Activated CD8-positive, alpha-beta memory T cell treated with anti-CD3 and anti-CD28 coated beads, Interleukin-2, amount 50 U/mL, for 1 hour (primary cell): ENCODE data around the gene PPEF1.
"Not testable (repeated sequence)": the region's sequence is repeated elsewhere in the genome, so short reads cannot be mapped to it uniquely, and the experiment has no call there.

Source experiments
- DNase-seq: peaks from one replicate; pipeline ENCODE4 v3.0.0-alpha.2; 2020; ENCODE audit errors: extremely low read depth

The PPEF1 gene

DNA sequence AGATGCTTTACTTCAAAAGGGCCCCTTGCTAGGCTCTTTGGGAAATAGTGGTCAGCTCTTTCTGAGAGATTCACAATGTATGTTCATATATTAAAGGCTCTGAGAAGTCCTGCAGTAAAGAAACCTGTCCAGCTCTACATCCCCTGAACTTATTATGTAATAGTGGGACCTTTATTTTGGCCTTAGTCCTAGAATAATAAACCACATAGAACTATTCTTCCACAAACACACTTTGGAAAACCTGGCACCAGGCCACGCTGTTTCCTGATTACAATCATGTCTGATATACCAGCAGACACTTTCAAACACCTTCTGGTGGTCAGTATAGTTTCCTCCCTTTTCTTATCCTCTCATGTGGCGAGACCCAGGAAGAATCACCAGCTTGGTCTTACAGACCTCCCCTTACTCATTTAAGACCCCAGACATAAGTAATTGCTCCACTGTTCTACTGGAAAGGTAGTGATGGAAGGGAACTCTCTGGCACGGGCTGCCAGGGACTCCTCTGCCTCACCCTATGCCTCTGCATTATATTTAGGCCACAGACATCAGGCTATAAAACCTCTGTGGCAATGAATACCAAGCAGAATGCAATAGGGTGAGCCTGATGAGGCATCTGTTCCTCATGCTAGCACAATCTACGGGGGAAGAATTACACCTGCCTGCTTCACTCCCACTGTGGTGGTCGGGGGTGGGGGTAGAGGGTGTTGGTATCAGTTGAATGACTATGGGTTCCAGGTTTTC, 5.7 kb upstream of the PPEF1 start:
- DNase-seq, result no peak

DNA sequence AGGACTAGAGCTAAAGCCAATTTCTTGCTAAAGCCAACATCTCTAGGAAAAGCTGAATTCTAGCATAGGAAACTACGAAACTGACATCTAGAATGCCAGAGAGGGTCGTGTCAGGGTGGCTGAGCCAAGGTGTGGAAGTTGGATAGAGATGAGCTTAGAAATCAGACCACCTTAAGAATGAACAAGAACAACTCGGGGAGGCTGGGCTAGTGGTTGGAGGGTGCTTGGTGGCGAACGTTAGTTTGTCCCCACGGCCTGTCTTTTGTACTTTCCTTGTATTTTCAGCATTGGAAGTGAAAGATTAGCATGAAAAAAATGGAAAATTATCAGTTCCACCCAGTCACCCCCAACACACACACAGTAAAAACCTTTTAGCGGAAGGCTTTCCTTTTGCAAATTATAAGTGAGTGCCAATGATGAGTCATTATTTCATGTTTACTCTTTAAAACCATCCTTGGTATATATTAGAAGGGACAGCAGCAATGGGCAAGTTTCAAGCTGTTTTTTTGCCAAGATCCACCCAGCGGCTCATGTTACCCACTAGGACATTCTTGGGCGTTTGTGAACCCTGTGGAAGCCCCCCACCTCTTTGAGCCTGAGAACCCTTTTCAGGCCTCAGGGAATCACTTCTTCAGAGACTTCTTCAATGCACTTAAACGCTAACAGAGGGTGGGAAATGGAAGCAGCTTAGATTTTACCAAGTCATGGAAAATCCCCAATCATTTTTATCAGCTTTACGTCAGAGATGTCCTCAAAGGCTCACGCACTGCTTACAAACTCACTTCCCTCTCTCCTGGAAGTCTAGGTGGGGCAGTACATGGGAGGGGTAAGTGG, 4.9 kb upstream of the PPEF1 start:
- DNase-seq, result no peak

DNA sequence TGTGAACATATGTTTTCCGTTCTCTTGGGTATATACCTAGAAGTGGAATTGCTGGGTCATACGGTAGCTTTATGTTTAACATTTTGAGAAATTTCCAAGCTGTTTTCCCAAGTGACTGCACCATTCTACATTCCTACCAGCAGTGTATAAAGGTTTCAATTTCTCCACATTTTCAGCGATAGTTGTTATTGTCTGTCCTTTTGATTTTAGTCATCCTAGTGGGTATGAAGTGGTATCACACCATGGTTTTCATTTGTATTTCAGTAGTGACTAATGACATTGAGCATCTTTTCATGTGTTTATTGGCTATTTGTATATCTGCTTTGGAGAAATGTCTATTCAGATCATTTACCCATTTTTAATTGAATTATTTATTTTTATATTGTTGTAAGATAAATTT, 2.4 kb downstream of the PPEF1 start:
- no peak for DNase-seq

DNA sequence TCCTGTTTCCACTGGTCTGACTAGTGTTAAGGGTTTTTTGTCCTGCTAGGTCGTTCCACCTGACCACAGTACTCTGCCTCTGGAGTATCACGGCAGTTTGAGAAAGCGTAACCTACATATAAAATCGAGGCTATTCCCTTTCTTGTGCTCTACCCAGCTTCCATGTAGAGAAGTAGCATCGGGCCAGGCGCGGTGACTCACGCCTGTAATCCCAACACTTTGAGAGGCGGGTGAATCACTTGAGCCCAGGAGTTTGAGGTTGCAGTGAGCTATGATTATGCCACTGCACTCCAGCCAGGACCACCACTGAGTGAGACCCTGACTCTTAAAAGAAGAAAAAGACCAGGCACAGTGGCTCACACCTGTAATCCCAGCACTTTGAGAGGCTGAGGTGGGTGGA, 7.5 kb downstream of the PPEF1 start:
- no peak for DNase-seq

DNA sequence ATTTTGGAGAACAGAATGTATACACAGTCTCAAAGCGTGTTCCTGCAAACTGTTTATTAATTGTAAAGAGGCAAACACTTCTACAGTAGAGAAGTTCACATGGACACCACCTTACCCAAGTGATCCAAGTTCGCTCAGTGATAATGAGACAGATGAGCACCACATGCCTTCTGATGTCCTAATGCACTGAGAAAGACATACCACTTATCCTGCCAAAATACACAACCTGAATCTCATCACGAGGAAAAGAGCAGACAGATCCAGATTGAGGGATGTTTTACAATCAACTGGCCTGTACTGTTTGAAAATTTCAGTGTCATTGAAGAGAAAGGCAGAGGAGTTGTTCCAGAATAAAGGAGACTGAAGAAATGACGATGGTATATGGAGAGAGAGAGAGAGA, 12.4 kb downstream of the PPEF1 start:
- no peak for DNase-seq

DNA sequence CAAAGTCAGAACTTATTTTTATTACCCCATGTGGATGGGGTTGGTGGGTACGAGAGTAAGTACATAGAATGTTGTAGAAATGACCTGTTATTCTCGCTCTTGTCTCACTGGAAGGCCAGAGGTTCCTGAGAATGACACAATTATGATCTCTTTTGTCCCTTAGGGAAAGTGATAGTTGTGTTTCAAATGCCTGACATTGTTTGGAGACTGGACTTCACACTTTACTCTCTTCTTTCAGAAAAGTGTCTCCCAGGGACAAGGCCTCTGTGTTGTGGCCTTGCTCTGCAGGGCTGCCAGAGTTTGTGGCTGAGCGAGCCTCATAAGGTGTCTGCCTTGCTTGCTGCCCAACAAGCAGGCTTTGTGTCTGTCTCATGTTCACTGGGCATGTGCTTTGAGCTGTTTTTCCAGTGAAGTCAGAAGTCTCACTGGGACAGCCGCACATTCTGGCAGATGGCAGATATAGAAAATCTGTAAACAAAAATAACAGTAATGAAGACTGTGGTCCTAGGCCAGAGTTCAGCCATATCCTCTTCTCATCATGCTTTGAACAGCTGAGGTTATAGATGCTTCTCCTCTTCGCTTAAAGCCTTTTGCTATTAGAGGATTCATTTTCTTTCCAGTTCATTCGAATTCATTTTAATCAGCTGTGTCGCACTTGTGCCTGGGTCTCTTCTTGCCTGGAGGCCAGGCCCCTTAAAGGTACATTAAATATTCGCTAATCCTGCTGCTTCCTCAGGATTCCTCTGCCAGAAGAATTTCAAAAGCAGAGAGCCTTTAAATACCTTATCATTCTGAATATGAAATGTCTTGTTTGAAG, 14.4 kb downstream of the PPEF1 start:
- no peak for DNase-seq

DNA sequence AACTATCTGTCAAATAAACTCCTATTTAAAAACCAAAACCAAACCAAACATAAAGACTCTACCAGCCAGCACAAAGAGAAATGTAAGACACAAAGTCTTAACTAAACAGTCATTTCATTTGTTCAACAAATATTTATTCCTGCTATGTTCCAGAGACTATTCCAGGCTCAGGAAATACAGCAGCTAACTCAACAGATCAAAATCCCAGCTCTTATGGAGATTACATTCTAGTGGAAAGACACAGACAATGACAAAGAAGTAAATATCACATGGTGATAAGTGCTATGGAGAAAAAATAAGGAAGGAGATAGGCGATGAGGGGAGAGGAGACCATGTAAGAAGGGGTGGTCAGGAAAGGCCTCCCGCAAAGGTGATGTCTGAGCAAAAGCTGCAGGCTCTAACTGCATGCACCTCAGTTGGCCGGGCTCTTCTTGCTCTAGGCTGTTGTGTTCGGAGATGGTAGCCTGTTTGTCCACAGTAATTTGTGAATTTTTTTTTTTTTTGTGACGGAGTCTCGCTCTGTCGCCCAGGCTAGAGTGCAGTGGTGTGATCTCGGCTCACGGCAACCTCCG, 15.1 kb downstream of the PPEF1 start:
- no peak for DNase-seq

DNA sequence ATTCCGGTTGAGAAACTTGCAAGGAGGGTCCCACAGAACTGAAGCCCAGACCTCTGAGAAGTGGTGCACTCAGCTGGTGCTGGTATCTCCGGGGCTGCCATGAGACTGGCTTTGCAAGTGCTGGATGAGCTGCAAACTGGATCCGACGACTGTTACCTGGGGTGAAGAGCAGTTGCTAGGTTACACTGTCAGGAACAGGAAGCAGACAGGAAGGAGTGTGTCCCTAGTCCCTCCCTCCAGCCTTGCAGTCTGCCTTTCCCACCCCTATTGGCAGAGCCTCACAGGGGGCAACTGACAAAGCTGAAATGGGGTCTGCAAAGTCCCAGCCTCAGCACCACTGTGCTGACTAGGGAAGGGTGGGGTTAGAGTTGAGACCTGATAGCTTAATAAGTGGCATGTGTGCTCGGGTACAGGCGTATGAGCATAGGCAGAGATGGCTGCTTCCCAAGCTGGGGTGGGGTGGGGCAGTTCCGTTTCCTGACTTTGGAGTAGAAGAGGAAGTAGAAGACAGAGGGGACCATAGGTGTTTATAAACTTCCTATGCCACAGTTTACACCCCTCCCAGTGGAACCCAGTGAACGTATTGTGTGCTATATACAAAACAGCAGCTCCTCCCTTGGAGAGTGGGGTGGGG, 18.0 kb downstream of the PPEF1 start:
- DNase-seq, result no peak

DNA sequence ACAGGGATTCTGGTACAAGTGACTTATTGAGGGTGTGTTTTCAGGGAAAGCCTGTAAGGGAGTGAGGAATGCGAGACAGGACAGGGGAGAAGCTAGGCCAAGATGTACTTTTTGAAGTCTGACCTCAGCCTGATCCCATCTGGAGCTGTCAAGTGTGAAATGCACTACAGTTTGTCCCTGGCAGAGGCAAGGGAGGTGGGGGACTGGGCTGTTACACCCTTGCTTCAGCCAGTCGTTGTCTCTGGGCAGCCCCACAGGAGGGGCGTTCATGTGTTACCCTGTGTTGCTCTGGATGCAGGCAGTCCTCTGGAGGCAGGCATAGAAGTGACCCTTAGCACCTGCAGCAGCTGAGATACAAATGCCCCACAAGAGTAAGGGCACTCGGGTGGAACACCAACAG, 25.8 kb downstream of the PPEF1 start:
- DNase-seq, result no peak

DNA sequence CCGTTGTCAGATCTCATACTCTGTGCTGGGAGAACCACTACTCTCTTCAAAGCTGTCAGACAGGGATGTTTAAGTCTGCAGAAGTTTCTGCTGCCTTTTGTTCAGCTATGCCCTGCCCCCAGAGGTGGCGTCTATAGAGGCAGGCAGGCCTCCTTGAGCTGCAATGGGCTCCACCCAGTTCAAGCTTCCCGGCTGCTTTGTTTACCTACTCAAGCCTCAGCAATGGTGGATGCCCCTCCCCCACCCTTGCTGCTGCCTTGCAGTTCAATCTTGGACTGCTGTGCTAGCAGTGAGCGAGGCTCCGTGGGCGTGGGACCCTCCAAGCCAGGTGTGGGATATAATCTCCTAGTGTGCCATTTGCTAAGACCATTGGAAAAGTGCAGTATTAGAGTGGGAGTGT, 32.2 kb downstream of the PPEF1 start:
- DNase-seq, result not testable (repeated sequence)

DNA sequence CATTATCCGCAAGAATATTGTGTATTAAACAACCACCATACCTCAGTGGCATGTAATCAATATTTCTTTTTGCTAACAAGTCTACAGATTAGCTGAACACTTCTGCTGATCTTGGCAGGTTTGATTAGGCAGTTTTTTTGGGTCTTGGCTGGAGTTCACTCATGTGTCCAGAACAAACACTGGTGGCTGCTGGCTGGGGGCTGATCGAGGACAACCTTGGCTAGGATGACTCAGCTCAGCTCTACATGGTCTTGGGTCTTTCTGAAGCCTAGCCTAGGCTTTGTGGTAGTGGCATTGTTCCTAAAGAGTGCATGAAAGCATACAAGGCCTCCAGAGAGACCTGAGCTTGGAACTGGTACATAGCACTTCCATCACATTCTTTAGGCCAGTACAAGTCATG, 41.1 kb downstream of the PPEF1 start:
- DNase-seq, result no peak

DNA sequence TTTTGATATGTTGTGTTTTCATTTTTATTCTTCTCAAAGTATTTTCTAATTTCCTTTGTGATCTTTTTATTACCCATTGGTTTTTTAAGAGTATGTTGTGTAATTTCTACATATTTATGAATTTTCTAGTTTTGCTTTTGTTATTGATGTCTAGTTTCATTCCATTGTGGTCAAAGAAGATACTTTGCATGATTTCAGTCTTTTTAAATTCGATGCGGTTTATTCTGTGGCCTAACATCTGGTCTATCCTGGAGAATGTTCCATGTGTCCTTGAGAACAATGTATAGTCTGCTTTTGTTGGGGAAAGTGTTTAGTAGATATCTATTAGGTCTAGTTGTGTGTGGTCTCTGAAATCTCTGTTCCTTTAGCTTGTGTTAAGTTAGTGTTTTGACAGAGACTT, 46.2 kb downstream of the PPEF1 start:
- no peak for DNase-seq

DNA sequence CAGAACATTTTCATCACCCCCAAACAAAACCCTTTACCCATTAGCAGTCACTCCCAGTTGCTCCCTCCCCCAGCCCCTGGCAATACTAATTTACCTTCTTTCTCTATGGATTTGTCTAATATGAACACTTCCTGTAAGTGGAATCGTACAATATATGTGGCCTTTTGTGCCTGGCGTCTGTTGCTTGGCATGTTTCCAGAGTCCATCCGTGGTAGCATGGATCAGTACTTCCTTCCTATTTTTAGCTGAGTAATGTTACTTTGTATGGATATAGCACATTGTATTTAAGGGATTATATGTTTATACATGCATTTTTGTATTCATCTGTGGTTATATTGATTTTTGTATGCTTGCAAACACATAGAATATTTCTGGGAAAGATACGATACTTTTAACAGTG, 48.2 kb downstream of the PPEF1 start:
- DNase-seq, result no peak

DNA sequence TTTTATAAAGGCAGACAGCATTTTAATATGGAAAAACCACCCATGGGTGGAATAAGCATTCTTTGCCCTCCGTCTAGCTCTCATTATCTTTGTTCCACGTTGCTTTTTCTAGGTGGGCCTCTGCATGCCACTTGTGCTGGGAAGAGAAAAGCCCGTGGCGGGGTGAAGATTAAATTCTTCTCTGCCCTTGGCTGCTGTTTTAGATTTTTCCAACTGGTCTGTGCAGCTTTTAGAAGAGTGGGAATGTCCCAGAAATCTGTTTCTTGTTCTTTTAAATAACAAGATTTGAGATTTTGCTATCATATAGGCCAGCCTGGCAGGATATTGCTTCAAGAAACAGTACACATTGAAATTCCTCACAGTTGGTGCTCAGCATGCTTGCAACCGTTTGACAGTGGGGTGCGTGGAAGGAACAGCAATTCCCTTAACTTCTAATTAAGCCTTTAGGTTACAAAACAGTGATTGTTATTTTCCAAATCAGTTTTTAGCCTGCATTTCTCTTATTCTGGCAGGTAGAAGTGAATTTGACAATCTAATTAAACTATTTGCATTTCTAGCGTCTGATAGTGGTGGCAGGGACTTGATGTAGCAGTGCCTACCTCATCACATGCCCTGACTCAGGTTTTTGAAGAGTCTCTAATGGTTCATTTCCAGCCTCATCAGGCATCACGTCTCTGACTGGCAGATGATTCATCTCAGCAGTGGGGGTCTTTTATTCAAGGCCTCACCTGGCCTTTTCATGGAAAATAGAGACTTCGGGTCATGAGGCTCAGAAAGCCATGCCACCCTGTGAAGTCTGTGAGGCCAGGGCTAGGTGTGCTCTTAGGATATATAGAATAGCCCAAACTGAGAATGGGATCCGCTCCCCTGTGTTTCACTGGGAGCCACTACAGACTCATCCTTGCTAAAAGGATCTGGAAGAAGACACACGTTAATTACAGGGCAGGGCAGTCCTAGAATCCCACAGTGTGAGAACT, 50.8 kb downstream of the PPEF1 start:
- no peak for DNase-seq

DNA sequence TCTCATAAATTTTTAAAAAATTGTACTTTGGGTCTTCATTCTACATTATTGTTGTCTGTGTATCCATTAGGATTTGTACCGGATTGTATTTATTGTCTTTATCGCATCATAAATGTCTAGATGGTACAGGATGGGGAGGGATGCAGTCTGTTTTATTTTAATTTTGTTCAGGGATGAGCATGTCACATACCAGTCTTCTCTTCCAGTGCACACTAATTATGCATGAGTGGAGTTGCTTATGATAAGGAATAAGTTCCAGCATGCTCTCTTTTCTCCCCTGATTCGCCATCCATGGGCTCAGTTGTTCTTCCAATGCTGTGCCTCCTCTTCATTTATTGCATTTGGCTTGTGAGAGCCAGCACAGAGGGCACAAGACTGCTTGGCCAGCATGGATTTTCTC, 54.3 kb downstream of the PPEF1 start:
- no peak for DNase-seq

DNA sequence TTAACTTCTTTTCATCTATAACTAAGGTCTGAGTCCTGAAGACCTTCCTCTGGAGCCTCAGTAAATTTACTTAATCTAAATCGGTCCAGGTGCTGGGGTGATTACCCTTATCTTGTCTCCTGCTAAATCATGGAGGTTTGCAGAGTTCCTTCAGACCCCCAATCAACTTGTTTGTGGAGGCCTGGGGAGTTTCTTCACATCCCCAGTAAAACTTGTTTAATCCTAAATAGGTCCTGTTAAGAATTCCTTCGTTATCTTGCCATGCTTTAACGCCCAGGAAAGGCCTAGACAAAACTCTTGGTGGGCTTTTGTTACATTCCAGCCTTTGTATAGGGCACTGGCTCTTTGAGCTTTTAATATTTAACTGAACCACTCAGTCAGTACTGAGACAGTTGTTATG, 55.7 kb downstream of the PPEF1 start:
- not testable (repeated sequence) for DNase-seq

DNA sequence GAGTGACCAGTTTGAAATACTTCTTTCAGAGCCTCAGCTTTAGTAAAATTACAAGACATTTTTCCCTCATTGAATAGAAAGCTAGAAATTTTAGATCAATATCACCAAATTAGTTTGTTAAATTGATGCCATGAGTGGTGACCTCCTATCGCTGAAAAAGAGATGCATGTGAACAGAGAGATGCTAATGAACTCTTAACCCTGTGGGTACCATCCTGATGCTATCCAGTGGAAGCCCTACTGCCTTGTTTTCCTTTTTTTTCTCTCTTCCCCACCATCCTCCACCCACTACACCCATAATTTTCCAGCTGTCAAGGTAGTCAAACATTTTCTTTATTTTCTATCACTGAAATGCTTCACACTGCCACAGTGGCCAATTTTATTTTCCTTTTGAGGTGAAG, 61.9 kb downstream of the PPEF1 start:
- DNase-seq, result no peak

DNA sequence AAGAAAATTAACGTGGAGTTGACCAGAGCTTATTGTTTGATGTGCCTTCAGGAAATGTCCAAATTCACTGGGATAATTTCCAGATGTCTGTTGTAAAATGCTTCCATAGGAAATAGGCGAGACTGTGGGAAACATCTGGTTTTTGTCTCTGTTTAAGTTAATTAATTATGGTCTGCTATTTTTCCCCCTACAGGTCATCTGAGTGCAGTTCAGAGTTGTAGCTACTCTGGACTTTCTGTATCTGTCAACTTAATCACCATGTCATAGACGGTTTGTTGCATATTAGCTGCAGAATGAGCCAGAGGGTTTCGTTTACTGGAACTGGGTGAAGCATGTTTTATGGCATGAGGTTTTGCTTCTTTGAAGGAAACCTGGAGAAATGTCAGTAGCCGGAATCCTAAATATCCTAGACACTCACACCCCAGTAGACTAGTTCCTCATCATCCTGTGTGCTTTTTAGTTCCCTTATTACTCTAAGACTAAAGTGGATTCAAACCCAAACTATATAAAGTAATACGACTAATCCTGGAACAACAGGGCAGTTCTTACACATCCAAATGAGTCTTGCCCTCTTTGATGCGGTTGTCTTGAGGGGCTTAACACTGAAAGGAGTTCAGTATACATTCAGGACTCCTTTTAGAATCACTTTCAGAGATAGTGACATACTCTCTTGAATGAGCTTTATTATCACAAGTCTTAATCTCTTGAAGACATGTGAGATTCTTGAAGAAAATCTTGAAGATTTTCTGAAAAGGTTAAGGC, 62.5 kb downstream of the PPEF1 start:
- no peak for DNase-seq

DNA sequence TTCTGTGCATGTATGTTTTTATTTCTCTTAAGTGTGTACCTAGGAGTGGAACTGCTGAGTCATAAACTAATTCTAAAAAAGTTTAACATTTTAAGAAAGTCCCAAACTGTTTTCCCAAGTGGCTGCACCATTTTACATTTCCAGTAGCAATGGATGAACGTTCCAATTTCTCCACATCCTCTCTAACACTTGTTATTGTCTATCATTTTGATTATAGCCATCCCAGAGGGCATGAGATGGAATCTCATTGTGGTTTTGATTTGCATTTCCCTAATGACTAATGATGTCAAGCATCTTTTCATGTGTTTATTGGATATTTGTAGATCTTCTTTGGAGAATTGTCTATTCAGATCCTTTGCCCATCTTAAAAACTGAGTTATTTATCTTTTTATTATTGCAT, 82.5 kb downstream of the PPEF1 start:
- no peak for DNase-seq

DNA sequence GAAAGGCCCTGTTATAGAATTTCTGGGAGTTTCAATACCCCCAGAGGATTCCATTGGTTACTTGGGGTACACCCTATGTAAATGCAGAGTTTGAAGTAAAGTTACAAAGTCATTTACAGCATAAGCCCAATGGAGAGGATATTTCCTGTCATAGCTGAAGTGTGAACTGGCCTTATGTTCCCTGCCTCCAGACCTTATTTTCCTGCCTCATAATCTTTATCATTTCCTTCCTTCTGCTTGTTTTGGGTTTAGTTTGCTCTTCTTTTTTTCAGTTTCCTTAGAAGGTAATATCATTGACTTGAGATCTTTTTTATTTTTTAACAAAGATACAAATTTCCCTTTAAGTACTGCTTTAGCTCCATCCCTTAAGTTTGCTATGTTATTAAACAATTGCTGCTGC, 85.4 kb downstream of the PPEF1 start:
- no peak for DNase-seq
